Stimulated activated CD8-positive, alpha-beta memory T cell treated with anti-CD3 and anti-CD28 coated beads, Interleukin-15, amount 100 ng/mL, for 48 hours (primary cell): ENCODE data around the gene FOXP1.
A peak's percentile ranks its signal among the peaks of the same experiment; 100 is the strongest.

ENCODE experiments used
- DNase-seq, 2 donors: peaks; one replicate each; pipeline ENCODE4 v3.0.0-alpha.2; 2020; ENCODE audit warnings: low read depth in 2 of 2

The FOXP1 gene

DNA sequence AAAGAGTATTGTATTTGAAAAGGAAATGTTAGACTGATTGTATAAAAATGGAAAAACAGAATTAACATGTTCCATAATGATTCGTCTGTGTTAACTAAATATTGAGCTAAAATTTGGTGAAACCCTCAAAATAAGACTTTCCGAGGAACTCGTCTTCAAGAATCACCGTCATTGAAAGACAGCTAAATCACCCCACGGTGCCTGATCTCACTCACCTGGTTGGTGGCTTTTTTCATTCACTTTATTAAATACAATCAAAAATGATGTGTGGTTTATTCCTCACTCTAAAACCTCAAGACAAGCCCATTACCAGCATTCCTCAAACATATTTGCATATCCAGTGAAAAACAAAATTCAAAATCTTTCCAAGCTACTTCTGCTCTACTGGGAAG lies 153.9 kb downstream of the FOXP1 start:
- no peak for DNase-seq

DNA sequence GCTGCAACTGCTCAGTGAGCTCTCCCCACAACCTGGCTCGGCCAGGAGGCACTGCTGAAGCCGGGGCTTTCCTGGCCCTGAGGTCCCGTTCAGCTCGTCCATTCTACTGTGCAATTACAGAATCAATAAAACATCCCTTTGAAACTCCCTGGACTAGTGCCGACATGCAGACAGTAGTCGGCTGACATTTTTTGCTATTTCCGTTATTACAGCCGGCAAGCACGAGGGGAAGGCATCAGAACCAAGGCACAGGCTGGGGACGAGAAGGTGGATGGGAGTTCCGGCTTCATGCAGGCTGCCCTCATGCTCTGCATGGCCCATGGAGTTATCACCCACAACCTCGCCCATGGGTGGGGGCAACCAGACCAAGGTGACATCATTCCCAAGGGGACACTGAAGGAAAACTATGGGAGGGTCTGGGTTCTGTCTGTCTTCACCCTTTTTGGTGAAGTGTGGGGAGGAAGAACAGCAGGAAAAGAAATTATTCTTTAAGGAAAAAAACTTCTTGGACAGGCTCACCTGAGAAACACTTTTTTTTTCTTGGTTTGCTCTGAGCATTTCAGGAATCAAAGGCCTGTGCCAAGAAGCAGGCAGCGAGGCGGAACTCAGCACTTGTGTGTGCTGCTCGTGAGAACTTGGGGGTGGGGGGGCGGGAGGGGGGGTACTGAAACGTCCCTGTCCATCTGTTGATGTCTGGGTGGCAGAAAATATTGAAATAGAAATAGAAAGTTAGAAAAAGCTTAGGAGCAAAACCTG lies 154.5 kb downstream of the FOXP1 start:
- no peak for DNase-seq

DNA sequence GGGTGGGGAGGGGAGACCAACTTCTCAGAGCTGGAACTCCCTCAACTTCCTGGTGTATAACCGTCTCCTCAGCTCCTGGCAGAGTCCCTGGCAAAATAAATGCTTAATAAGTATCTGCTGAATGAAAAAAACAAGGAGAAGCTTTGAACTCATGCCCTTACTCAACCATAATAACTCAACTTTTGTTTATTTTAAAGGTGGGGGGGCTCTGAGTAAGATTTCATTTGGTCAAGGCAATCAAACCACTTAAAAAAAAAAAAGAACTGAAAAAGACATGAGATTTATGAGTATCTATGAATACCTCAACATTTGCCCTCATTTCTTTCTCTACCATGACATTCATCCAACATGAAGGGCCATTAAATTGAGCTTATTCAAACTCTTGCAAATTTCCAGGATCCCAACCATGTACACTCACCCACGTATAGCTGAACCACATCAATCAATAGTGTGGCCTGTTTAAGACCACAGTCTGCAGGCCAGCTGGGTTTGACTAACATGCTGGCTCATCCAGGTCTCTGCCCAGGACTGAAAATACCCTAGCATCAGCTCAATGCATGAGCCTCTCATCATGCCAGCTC lies 157.9 kb downstream of the FOXP1 start:
- DNase-seq = peak; percentile 43 to 58

DNA sequence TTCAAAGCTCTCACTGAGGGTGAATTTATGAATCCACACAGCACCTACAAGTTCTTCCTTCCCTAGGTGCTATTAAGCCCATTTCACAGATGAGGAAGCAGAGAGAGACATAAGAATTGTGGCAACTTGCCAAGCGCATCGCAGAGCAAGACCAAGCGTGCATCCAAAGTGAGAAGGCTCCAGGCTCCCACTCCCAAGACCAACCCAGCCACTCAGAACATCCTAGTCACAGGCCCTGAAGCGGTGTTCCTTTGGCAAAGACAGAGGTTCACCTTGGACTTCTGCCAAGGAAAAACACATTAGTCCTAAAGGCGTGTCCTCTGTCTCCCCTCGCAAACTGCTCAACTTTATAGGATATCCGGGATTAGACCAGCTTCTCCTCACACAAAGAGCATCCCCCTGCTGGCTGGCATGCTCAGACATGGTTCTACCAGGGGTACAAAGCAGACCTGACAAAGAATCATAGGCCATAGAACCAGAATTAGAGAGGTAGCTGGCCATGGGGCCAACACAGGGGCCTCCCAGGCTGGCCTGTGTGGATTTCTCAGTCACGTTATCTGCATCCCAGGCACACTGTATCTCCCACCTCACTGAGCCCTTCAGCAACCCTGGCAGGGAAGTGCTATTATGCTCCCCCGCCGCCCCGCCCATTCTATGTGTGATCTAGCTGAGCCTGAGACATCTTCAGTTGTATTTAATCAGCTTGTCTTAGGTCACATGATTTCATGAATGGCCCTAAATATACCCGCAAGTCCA lies 160.2 kb downstream of the FOXP1 start:
- no peak for DNase-seq

DNA sequence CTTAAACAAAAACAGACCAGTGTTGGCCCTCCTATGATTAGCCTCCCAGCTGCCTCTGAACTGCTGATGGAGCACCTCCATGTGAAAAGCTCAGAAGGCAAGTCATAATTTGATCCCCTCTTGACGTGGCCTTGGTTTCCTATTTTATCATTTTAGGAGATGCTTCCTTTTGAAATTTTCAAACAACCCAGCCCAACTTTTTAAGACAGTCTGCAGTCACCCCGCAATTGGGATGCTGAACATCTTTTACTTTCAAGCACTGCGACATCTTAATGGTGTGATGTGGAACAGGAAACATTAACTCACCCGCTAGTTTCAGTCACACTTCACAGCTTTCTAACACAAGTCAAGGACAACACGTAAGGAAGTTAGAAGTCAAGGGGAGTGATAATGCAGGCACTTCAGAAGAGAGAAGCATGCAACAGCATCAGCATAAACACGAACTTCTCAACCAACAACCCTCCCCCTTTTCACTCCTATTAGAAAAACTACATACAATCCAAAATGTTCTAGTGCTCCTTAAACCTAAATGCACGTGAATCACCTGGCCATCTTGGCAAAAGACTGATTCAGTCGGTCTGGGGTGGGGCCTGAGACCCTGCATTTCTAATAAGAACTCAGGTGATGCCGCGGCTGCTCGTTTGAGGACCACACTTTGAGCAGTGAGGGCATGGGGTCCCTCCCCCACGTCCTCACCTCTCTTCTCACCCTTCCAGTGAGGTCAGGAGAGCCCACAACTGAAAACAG lies 161.5 kb downstream of the FOXP1 start:
- DNase-seq = peak; percentile 28 to 34

DNA sequence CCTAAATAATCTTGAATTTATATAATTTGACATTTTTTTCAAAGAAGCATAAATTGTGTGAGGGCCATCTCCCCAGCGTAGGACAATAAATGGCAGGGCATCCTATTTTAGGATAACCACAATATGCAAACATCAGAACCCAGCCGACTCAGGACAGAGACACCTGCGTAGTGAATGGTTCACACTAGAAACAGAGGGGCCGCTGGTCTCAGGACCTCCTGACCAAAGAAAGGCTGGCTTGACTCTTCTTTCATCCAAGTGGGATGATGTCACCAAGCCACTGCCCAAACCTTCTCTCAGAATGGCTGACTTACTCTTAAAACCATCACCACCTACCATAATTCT lies 162.1 kb downstream of the FOXP1 start:
- DNase-seq = no peak

DNA sequence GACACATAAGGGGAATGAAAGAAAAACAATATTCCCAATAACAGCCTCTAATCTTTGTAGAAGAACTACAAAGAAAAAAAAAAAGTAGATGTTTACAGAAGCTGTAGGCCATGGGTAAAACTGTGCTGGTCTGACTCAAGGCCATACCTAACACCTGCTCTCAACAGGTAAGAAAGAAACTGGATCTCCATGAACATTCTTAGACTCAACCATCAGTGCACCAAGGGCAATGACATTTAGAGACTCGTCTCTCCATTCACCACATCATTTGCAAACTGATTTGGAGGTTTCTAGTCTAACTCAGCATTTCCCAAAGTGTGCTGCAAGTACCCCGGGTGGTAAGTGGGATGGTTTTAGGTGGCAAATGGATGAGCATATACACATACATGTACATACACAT lies 164.2 kb downstream of the FOXP1 start:
- no peak for DNase-seq

DNA sequence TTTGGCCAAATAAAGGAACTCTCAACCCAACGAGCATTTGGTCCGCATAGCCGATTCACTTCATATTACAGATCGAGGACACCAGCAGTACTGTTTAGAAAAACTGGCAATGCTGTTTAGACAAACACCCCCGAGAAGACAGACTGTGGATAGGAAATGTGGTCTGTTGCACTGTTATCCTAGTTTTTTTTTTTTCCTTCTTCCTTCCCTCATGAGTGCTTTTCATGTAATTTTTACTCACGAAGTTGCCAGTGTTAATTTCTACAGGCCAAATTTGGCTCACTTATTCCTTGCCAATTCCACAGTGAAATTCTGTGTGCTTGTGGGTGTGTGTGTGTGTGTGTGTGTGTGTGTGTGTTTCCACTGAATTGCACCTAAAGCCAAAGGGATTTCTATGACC lies 165.7 kb downstream of the FOXP1 start:
- no peak for DNase-seq

DNA sequence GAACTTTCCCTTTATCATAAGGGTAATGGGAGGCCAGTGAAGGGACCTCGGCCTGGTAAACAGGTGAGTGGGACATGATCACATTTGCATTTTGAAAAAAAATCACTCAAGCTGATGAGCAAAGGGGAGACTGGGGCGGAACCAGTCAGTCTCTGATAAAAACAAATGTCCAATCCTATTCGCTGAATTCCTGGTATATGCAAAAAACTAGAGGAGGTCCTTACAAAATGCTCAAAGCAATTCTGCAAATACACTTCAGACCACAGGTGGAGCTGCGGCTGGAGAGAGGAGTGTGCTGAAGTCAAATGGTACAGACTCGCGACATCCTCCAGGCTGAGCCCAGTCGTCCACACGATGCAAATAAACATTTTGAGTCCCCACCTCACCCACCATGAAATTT lies 166.7 kb downstream of the FOXP1 start:
- no peak for DNase-seq

DNA sequence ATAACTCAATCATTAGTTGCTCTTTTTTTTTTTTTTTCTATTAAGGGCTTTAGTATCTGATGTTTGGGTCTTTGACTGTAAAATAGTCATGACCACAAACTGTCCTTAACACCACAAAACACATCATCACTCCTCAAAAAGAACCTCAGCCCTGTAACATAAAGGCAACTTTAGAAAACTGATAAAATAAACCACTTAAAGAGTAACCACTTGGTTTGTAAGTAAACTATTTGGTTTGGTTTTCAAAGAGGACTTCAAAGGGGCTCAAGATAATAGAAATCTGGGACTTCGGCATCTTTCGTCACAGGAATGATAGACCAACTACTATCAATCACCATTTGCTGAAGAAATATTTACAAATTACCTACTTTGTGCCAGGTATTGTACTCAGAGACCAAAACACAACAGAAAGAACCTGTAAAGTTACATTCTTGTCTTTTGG lies 167.8 kb downstream of the FOXP1 start:
- no peak for DNase-seq

DNA sequence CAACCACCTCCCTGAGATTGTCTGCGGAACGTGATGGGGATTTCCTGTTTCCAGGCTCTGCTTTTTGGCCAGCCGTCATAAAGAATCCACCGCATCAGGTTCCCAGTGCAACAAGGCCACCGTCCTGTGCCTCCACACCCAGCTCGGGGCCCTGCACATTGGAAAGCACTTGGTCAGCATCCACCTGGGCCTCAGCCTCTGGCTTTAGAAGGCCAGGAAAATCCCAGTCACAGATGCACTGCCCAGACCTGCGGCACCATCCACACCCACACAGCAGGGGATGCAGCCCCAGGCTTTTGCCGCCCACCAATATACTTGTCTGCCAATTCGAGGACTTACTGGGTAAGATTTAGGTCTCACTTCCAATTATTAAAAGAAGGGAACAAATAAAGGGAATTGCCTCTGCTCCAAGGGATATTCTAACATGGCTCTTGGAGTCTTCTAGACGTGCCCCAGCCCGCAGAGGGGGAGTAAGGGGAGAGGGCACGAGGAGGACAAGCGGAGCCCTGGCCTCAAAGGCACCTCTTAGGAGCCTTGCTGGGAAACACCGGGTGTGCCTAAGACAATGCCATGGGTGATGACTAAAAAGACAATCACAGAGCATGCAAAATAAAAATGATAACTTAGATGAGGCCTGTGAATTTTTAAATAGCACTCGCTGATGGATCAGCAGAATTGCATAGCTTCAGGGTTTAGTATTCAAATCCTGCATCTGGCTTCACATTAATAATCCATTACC lies 169.2 kb downstream of the FOXP1 start:
- no peak for DNase-seq

DNA sequence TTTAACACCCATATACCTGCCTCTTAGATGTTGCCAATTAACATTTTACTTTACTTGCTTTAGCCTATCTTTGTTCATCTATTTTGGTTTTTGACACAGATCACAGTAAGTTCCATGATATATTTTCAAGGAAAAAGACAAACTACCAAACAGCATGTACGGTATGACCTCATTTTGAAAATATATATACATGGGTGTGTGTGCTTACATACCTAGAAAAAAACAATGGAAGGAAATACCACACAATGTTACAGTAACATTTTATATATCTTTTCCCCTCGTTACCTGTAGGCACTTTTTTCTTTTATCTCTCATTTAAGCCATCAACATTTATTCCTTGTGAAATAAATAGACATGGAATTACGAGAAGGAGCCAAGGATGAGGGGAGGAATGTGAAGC lies 170.0 kb downstream of the FOXP1 start:
- no peak for DNase-seq

DNA sequence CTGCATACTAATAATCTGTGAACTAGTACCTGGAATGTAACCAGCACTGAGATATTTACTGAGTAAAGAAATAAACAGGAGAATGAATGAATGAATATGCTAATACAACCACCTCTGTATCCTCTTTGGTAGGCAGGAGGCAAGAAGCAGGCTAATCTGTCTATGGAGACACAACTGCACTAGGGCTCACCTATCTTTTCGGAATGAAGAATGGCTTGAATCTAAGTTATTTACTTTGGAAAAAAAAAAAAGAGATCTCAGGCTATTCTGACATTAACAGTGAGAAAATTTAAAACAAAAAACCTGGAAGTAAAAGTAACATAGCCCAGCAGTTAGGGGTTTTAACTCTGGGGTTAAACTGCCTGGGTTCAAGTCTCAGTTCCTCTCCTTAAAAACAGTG lies 174.2 kb downstream of the FOXP1 start:
- DNase-seq = no peak

DNA sequence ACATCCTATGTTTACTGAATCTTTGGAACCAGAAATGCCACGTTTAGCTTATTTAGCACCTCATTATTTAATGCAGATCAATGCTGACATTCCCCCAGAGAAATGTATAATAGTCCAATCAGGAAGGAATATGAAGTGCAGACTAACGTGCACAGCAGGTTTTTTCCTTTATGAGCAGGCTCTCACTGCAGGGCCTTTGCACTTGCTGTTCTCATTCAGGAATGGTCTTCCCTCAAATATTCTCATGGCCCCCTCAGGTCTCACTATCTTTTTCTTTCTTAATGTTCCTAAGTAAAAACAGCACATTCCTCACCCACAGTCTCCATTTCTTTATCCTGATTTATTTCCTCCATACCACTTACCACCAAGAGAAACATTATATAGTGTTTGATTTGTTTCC lies 174.6 kb downstream of the FOXP1 start:
- DNase-seq = no peak

DNA sequence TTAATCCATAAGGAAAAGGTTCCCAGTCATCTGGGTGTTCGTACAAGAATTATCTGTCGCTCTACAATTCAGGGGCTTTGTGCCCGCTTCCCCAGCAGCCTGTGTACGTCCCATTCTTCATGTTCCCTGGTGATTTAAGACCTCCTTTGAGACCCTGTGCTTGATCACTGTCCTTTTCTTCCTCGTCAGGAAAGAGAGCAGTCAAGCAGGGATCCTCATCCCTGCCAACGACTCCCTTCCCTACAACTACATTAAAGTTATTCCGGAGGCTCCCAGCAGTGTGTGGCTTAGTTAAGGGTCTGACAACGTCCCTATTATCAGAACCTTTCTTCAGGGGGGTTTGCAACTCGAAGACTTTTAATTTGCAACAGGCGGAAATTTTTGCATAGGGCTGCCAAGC lies 175.7 kb downstream of the FOXP1 start:
- DNase-seq = no peak

DNA sequence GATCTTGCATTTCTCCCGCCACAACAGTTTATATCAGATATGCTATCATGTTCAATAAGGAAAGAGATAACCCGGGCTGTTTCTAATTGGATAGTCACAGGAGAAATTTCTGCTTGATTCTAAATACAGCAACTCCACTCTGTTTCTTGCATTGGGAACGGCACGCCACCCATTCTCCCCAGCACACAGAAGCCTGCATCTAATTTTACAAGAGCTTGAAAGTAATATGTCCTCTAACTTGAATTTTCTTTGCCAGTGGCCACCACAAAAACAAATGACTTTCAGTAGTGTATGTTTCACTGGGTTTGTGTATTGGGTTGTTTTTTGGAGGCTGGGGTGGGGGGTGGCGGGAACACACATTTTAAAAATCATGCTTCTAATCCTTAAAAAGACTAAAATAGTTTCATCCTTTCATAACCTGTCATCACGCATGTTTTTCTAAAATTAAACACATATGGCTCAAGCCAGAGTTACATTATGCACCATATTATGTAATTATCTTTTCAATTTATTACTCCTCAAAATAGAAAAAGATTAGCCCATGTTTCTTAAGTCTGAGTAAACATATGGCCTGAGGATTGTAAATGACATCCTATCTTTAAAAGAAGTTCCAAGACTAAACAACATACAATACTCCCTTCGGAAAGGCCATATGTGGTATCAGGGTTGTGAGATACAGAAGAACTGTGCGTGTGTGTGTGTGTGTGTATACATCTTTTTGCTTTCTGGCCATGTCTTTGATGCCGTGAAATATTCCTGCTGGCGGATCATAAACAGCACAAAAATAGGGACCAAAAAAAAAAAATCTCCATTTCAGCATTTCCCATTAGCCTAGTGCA lies 176.3 kb downstream of the FOXP1 start:
- DNase-seq = no peak

DNA sequence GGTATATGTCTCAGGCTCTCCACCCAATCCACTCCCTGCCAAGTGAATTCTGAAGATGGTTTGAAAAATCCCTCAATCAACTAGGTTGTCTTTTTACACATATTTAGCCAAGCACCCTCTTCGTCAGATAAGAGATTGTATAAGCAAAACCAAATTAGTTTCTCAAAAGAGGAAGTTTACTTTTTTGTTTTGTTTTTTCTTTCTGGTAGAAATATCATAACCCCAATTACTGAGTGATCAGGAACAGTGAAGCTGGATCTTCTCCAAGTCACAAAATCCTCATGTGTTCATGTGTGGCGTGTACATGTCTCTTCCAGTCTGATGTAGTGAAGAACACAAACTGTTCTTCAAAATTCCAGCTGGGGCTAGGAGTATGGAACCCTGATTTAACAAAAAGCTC lies 180.6 kb downstream of the FOXP1 start:
- no peak for DNase-seq

DNA sequence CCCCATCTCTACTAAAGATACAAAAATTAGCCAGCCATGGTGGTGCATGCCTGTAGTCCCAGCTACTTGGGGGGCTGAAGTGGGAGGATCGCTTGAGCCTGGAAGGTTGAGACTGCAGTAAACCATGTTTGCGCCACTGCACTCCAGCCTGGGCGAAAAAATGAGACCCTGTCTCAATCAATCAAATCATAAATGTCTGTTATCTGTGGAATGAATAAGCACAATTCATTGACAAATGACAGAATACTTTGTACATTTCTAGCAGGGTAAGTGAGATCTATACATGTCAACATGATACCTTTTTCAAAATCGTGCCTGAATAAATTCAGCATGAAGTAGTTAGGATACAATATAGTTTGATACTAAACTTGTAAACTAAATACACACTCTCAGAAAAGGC lies 181.2 kb downstream of the FOXP1 start:
- DNase-seq = no peak

DNA sequence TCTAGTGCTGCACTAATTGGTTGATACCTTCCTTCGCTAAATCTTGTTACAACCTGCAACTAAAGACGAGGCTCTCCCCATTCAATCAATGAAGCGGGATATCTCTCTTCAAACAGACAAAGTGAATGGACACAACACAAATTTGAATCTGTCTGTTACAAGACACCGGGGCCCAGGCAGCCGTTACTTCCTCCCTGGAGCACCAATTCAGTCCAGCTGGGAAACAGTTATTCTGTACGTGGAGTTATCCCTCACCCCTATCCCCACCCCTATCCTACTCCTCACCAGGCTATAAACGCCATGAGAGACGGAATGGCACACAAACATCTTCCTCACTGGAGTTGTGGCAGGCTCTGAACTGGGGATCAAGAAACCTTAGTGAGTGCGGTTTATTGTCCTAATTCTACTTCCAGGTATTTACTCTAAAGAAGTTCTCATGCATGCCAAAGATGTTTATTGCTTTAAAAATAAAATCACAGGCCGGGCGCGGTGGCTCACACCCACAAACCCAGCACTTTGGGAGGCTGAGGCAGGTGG lies 181.8 kb downstream of the FOXP1 start:
- DNase-seq = no peak

DNA sequence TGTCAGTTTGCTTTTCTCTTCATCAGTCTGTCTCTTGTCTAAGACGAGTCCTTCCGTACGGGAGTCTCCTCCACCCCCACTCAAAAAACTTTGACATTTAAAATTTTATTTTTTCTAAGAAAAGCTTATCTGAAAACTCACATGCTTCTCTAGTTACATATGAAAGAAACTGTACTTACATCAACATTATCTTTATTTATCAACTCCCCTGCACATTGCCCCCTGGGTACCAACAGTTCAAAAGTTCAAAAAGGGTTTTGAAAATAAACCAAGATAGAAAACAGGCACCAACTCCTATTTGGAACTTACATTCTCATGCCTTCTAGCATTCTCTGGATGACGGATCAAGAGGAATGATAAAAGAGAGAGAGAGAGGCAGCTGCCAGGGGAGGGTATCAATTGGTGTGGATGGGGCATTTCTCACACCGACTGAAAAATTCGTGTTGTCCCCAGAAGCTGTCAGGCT lies 182.5 kb downstream of the FOXP1 start:
- no peak for DNase-seq
